CD4-positive, alpha-beta memory T cell (primary cell): Measurements from ENCODE around the gene ABCC6. TPM values are rescaled to one million over a fixed set of nuclear protein-coding genes. Genes with fewer than 3 reads are reported as not detected.
"Not testable (repeated sequence)": the region's sequence is repeated elsewhere in the genome, so short reads cannot be mapped to it uniquely, and the experiment has no call there.

ENCODE experiments used
- CTCF ChIA-PET: fragments of 350-600 bp; sonication (Branson Sonifier 250); formaldehyde crosslinking; loops from one replicate; lab custom pipeline; 2021; ENCODE audit warnings: inconsistent platforms; ENCODE audit not compliant: partially characterized antibody; lab: Charles Lee
- POLR2A ChIA-PET: fragments of 350-600 bp; sonication (Branson Sonifier 250); formaldehyde crosslinking; loops from one replicate; lab custom pipeline; 2021; ENCODE audit not compliant: partially characterized antibody; lab: Charles Lee
- DNase-seq, 5 donors: peaks; one replicate each; pipeline versions ENCODE4 v3.0.0 to v3.0.0-alpha.2; 2020 to 2022; ENCODE audit warnings: mixed read lengths in 1 of 5
- H3K27ac ChIP-seq: one replicate; pipeline ENCODE4 v1.7.0; 2013; ENCODE audit warnings: low read depth, low read length
- H3K27me3 ChIP-seq: 2 replicates; pipeline ENCODE4 v1.7.0; 2013; ENCODE audit warnings: mild to moderate bottlenecking, low read length, moderate library complexity; ENCODE audit not compliant: insufficient read depth
- H3K36me3 ChIP-seq: 2 replicates; pipeline ENCODE4 v1.7.0; 2013; ENCODE audit warnings: mild to moderate bottlenecking, low read length, moderate library complexity; ENCODE audit not compliant: insufficient read depth
- H3K4me1 ChIP-seq: 2 replicates; pipeline ENCODE4 v1.7.0; 2013; ENCODE audit warnings: mild to moderate bottlenecking, low read length, moderate library complexity; ENCODE audit not compliant: insufficient read depth
- H3K4me3 ChIP-seq, 2 donors: one replicate each; pipeline ENCODE4 v1.7.0; 2013; ENCODE audit warnings: low read length in 2 of 2, mild to moderate bottlenecking in 1 of 2
- H3K9me3 ChIP-seq, 2 donors: one replicate each; pipeline ENCODE4 v1.7.0; 2013; ENCODE audit warnings: low read length in 2 of 2, control low read depth in 1 of 2; ENCODE audit not compliant: control insufficient read depth in 1 of 2
- H3K27ac Mint-ChIP-seq, 7 donors: one replicate each; pipeline ENCODE4 v1.8.0; 2020 to 2021; ENCODE audit warnings: mixed read lengths in 7 of 7, mild to moderate bottlenecking in 6 of 7, inconsistent platforms in 3 of 7, moderate library complexity in 3 of 7
- H3K27me3 Mint-ChIP-seq, 2 donors: one replicate each; pipeline ENCODE4 v1.8.0; 2020 to 2021; ENCODE audit warnings: mixed read lengths in 2 of 2
- H3K36me3 Mint-ChIP-seq, 2 donors: one replicate each; pipeline ENCODE4 v1.8.0; 2020 to 2021; ENCODE audit warnings: mixed read lengths in 2 of 2, inconsistent platforms in 1 of 2, mild to moderate bottlenecking in 1 of 2
- H3K4me1 Mint-ChIP-seq, 4 donors: one replicate each; pipeline ENCODE4 v1.8.0; 2020 to 2021; ENCODE audit warnings: mixed read lengths in 4 of 4, mild to moderate bottlenecking in 1 of 4
- H3K4me3 Mint-ChIP-seq, 8 donors: one replicate each; pipeline ENCODE4 v1.8.0; 2020 to 2021; ENCODE audit warnings: mixed read lengths in 8 of 8, mild to moderate bottlenecking in 7 of 8, moderate library complexity in 6 of 8, inconsistent platforms in 3 of 8
- H3K9me3 Mint-ChIP-seq, 8 donors: one replicate each; pipeline ENCODE4 v1.8.0; 2020 to 2021; ENCODE audit warnings: mixed read lengths in 8 of 8, mild to moderate bottlenecking in 5 of 8, inconsistent platforms in 3 of 8, moderate library complexity in 1 of 8
- intact Hi-C: fragments of 100-400 bp; cut with micrococcal nuclease; formaldehyde crosslinking; loops from one replicate; pipeline ENCODE4 v1.15.1; 2023
- polyA plus RNA-seq, 2 donors: library from polyadenylated mRNA; unstranded; fragments of 300-500 nt; fragmentation: Illumina TruSeq; gene quantifications; one replicate each; pipeline ENCODE4 v1.2.3, GENCODE V29; 2021
- total RNA-seq, 2 experiments: library from RNA; stranded (reverse); gene quantifications; one replicate each; pipeline ENCODE4 v1.2.3, GENCODE V29; 2021

Gene ABCC6
- total and polyA plus RNA-seq, 4 experiments from 2014 or later = 0.15 TPM; not detected in 3

DNA sequence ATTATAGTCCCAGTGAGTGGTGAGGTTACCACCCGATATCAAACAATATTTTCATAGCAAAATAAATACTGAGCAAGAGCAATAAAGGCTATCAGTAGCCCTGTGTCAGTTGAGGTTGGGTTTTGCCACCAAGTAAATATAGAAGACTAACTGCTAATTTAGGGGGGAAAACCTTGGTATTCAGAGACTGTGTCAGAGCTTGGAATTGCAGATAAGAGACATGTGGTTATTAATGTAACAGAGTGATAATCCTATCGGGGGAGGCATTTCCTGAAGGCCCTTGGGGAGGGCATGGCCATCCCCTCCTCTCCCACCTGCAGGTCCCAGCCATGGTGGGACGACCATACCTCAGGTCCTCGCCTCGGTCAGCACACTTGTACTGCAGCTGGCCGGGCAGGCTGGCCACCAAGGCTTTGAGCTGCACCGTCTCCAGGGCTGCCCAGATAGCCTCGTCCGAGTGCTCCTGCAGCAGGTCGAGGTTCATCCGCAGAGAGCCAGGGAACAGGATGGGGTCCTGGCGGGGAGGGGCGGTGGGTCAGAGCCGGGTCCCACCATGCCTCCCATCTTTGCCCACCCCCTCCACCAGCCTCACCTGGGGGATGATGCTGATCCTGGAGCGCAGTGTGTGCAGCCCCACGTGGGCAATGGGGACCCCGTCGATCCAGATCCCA is 68.9 kb downstream of the ABCC6 start:
- H3K27me3 Mint-ChIP-seq = peaks cover 0 to 1% of the 10 kb centered on the region in 2 donors
- no peaks in the 10 kb centered on the region for H3K4me1 ChIP-seq
- DNase-seq = no peak
- H3K4me1 Mint-ChIP-seq = peaks cover 3 to 9% (median 4%) of the 10 kb centered on the region in 4 donors
- intact Hi-C loops = no loop called here
- peaks cover 0 to 12% of the 10 kb centered on the region in 2 donors for H3K9me3 ChIP-seq
- H3K27me3 ChIP-seq = no peaks in the 10 kb centered on the region
- no peak overlapping the region for H3K4me3 Mint-ChIP-seq
- peaks cover 5% of the 10 kb centered on the region for H3K36me3 ChIP-seq
- H3K36me3 Mint-ChIP-seq = no peaks in the 10 kb centered on the region
- H3K27ac Mint-ChIP-seq = peak overlapping the region in 1 of 7 donors; percentile 55
- no peak overlapping the region for H3K27ac ChIP-seq
- POLR2A ChIA-PET = no interaction called here
- no peak overlapping the region for H3K4me3 ChIP-seq
- peaks cover 0 to 27% (median 15%) of the 10 kb centered on the region in 8 donors for H3K9me3 Mint-ChIP-seq
- CTCF ChIA-PET = no interaction called here

DNA sequence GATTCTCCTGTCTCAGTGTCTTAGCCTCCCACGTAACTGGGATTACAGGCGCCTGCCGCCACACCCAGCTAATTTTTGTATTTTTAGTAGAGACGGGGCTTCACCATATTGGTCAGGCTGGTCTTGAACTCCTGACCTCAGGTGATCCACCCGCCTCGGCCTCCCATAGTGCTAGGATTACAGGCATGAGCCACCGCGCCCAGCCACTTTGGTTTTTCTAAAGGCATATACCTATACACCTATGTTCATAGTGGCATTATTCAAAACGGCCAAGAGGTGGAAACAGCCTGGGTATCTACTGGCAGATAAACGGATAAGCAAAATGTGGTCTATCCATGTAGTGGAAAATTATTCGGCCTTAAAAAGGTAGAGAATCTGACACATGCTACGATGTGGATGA is 70.3 kb downstream of the ABCC6 start:
- H3K9me3 ChIP-seq, H3K27me3 Mint-ChIP-seq, H3K27ac Mint-ChIP-seq, H3K4me3 Mint-ChIP-seq, POLR2A ChIA-PET, H3K36me3 Mint-ChIP-seq, H3K27me3 ChIP-seq, H3K4me1 ChIP-seq, H3K27ac ChIP-seq, H3K4me1 Mint-ChIP-seq, intact Hi-C loops, CTCF ChIA-PET, H3K4me3 ChIP-seq, DNase-seq, H3K36me3 ChIP-seq: not testable (repeated sequence)
- H3K9me3 Mint-ChIP-seq = peaks cover 0 to 15% (median 6%) of the 10 kb centered on the region in 8 donors

DNA sequence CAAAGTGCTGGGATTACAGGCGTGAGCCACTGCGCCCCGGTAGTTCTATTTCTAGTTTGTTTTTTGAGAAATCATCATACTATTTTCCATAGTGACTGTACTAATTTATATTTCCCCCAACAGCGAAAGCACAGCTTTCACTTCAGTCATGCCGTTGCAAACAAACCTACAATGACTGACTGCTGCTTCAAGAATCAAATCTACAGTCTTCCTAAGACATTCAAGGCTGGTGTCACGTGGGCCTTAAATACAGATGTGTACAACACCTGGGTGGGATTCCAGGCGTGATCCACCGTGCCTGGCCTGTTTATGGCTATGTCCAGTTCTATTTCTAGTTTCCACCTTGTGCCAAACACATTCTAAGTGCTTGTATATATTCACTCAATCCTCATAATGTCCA is 72.0 kb downstream of the ABCC6 start:
- CTCF ChIA-PET = no interaction called here
- H3K36me3 Mint-ChIP-seq = no peaks in the 10 kb centered on the region
- no peak overlapping the region for H3K27ac ChIP-seq
- POLR2A ChIA-PET = interaction anchor here (0.6 kb wide), 1 partner anchor 37 kb away, joined by 3 read pairs; no protein-coding TSS in a partner anchor
- H3K4me3 ChIP-seq = no peak overlapping the region
- H3K4me1 ChIP-seq = no peaks in the 10 kb centered on the region
- DNase-seq = no peak
- peaks cover 3 to 9% (median 4%) of the 10 kb centered on the region in 4 donors for H3K4me1 Mint-ChIP-seq
- H3K4me3 Mint-ChIP-seq = no peak overlapping the region
- H3K27ac Mint-ChIP-seq = peak overlapping the region in 1 of 7 donors; percentile 29
- peaks cover 0 to 6% (median under 1%) of the 10 kb centered on the region in 8 donors for H3K9me3 Mint-ChIP-seq
- intact Hi-C loops = no loop called here
- H3K27me3 Mint-ChIP-seq = peaks cover 0 to 1% of the 10 kb centered on the region in 2 donors
- H3K27me3 ChIP-seq = no peaks in the 10 kb centered on the region
- H3K36me3 ChIP-seq = no peaks in the 10 kb centered on the region
- H3K9me3 ChIP-seq = no peaks in the 10 kb centered on the region

DNA sequence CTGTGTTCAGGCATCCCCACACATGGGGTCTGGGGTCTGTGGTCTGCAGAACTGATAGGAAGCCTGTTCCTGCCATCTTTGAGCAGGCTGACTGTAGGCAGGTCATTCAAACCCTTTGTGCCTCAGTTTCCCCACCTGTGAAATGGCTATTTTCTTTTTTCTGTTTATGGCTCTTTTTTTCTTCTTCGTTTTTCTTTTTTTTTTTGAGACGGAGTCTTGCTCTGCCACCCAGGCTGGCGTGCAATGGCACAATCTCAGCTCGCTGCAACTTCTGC is 72.5 kb downstream of the ABCC6 start:
- DNase-seq = no peak
- Mint-ChIP-seq H3K27ac (no peak overlapping the region), H3K9me3 (peaks cover 0 to 2% (median 0%) of the 10 kb centered on the region in 8 donors), H3K4me1 (peaks cover 3 to 9% (median 4%) of the 10 kb centered on the region in 4 donors), H3K4me3 (no peak overlapping the region), H3K36me3 (no peaks in the 10 kb centered on the region), H3K27me3 (peaks cover 0 to 1% of the 10 kb centered on the region in 2 donors)
- Histone ChIP-seq H3K36me3 (no peaks in the 10 kb centered on the region), H3K27ac (no peak overlapping the region), H3K27me3 (no peaks in the 10 kb centered on the region), H3K9me3 (no peaks in the 10 kb centered on the region), H3K4me3 (no peak overlapping the region), H3K4me1 (no peaks in the 10 kb centered on the region)
- intact Hi-C loops = no loop called here
- POLR2A ChIA-PET = interaction anchor here (0.6 kb wide), 1 partner anchor 37 kb away, joined by 3 read pairs; no protein-coding TSS in a partner anchor
- CTCF ChIA-PET = no interaction called here

DNA sequence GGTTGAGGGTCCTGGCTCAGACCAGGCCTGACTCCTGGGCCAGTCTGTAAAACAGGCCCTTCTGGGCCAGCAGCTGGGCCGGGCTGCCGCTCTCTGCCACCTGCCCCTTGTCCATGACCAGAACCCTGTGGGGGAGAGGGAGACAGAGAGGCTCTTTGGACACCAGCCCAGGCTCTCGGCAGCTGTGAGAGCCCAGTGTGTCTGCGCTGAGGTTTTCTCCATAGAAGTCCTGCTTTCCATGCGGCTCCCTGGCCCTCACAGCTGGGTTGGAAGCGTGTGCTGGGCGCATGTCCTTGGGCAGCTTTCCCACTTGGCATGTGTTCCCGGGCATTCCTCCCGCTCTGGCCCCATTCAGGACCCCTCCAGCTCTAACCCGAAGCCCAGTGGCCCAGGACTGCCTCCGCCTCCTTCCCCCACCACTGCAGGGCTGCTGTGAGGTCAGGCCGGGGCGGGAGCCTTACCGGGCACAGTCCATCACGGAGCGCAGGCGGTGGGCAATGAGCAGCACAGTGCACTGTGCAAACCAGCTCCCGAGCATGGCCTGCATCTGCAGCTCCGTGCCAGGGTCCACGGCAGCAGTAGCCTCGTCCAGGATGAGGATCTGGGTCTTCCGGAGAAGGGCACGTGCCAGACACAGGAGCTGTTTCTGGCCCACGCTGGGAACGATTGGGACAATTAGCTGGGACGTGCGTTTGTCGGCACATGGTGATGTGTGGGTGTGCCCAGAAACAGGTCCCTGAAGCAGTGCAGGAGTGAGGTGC is 73.0 kb downstream of the ABCC6 start:
- Histone ChIP-seq H3K27ac (no peak overlapping the region), H3K27me3 (no peaks in the 10 kb centered on the region), H3K4me3 (no peak overlapping the region), H3K9me3 (no peaks in the 10 kb centered on the region), H3K36me3 (no peaks in the 10 kb centered on the region), H3K4me1 (no peaks in the 10 kb centered on the region)
- Mint-ChIP-seq H3K9me3 (peaks cover 0 to 2% (median 0%) of the 10 kb centered on the region in 8 donors), H3K36me3 (peaks cover 3 to 4% of the 10 kb centered on the region in 2 donors), H3K4me3 (no peak overlapping the region), H3K27me3 (peaks cover 0 to 1% of the 10 kb centered on the region in 2 donors), H3K27ac (no peak overlapping the region), H3K4me1 (peaks cover under 1 to 9% (median 4%) of the 10 kb centered on the region in 4 donors)
- intact Hi-C loops = no loop called here
- POLR2A ChIA-PET = no interaction called here
- CTCF ChIA-PET = no interaction called here
- DNase-seq = no peak

DNA sequence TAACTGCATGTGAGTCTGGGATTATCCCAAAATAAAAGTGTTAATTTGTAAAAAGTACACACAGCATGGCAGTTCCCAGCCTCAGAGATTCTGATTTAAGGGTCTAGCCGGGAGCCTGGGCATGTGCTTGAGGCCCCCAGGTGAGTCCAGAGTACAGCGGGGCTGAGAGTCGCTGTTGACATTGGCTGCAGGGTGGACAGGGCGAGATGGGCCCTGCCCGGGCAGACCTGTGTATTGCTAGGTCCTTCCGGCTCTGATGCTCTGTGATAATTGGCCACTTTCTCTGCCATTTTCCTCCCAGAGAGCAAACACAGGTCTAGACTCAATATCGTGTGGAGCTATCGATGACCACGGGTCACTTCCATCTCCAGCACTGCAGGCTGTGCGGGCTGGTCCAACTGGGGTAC is 73.6 kb downstream of the ABCC6 start:
- no peaks in the 10 kb centered on the region for H3K27me3 Mint-ChIP-seq
- H3K27ac Mint-ChIP-seq = peak overlapping the region in 1 of 7 donors; percentile 62
- no peaks in the 10 kb centered on the region for H3K9me3 ChIP-seq
- no peak for DNase-seq
- H3K4me3 Mint-ChIP-seq = no peak overlapping the region
- H3K36me3 Mint-ChIP-seq = peaks cover 5 to 9% of the 10 kb centered on the region in 2 donors
- peaks cover 0 to 9% (median 4%) of the 10 kb centered on the region in 4 donors for H3K4me1 Mint-ChIP-seq
- no peaks in the 10 kb centered on the region for H3K4me1 ChIP-seq
- ChIA-PET CTCF (no interaction called here), POLR2A (no interaction called here)
- peaks cover 0 to 2% (median 0%) of the 10 kb centered on the region in 8 donors for H3K9me3 Mint-ChIP-seq
- intact Hi-C loops = no loop called here
- H3K27me3 ChIP-seq = no peaks in the 10 kb centered on the region
- no peaks in the 10 kb centered on the region for H3K36me3 ChIP-seq
- H3K27ac ChIP-seq = no peak overlapping the region
- H3K4me3 ChIP-seq = no peak overlapping the region

DNA sequence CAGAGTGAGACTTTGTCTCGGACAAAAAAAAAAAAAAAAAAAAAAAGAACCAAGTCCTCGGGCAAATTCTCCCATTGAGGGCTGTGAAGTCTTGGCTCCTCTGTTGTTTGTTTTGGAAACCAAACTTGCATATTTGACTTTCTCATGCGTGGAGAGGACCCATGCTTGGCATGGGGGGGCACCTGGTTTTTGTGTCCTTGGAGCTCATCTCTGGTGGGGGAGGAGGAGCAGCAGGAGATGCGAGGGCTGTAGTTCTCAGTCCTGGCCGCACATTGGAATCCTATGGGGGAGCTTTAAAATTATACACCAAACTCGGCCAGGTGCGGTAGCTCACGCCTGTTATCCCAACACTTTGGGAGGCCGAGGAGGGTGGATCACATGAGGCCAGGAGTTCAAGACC is 74.5 kb downstream of the ABCC6 start:
- ChIA-PET POLR2A (no interaction called here), CTCF (interaction anchor here (1.3 kb wide), 1 partner anchor 24 kb away, joined by 3 read pairs; no protein-coding TSS in a partner anchor)
- Histone ChIP-seq H3K27me3 (no peaks in the 10 kb centered on the region), H3K36me3 (peaks cover 4% of the 10 kb centered on the region), H3K4me1 (no peaks in the 10 kb centered on the region), H3K9me3 (no peaks in the 10 kb centered on the region), H3K4me3 (no peak overlapping the region), H3K27ac (no peak overlapping the region)
- no peak for DNase-seq
- Mint-ChIP-seq H3K27me3 (no peaks in the 10 kb centered on the region), H3K36me3 (peaks cover 14 to 16% of the 10 kb centered on the region in 2 donors), H3K9me3 (peaks cover 0 to 4% (median 0%) of the 10 kb centered on the region in 8 donors), H3K4me1 (peaks cover 0 to 9% (median 4%) of the 10 kb centered on the region in 4 donors), H3K27ac (peak overlapping the region in 1 of 7 donors; percentile 75), H3K4me3 (no peak overlapping the region)
- intact Hi-C loops = no loop called here
